ENCODE results near the gene PARVA.

Gene PARVA

DNA sequence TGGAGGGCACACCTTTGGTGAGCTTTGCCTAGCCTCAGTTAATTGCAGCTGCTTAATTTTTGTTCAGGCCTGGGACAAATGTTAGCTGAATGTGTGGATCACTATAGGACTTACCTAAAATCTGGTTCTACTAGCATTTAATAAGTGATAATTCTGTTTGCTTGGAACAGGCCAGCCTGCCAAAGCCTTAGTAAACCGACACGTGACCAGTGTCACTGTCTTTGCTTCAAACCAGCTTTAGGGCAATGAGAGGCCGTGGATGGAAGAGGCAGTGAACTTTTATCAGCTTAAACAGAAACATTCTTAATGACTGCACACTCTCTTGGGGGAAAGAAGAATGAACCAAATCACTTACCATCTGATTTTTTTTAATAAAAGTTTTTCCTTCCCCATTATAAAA is 10.8 kb downstream of the PARVA start:
- no peak overlapping the region for H3K4me3 ChIP-seq (ENCODE audit: low read length)
- TF ChIP-seq CTCF (IDR thresholded peaks at IDR 0.05; ENCODE audit: insufficient read depth, low read depth, low read length, missing control alignments) = no peak
- no peak for DNase-seq (ENCODE audit: low read depth)

GRCh38 chr11:12388939-12389670 is 11.7 kb downstream of the PARVA start:
- H3K4me3 ChIP-seq (ENCODE audit: low read length) = no peak overlapping the region
- TF ChIP-seq CTCF (IDR thresholded peaks at IDR 0.05; ENCODE audit: insufficient read depth, low read depth, low read length, missing control alignments) = no peak
- DNase-seq (ENCODE audit: low read depth) = no peak

DNA sequence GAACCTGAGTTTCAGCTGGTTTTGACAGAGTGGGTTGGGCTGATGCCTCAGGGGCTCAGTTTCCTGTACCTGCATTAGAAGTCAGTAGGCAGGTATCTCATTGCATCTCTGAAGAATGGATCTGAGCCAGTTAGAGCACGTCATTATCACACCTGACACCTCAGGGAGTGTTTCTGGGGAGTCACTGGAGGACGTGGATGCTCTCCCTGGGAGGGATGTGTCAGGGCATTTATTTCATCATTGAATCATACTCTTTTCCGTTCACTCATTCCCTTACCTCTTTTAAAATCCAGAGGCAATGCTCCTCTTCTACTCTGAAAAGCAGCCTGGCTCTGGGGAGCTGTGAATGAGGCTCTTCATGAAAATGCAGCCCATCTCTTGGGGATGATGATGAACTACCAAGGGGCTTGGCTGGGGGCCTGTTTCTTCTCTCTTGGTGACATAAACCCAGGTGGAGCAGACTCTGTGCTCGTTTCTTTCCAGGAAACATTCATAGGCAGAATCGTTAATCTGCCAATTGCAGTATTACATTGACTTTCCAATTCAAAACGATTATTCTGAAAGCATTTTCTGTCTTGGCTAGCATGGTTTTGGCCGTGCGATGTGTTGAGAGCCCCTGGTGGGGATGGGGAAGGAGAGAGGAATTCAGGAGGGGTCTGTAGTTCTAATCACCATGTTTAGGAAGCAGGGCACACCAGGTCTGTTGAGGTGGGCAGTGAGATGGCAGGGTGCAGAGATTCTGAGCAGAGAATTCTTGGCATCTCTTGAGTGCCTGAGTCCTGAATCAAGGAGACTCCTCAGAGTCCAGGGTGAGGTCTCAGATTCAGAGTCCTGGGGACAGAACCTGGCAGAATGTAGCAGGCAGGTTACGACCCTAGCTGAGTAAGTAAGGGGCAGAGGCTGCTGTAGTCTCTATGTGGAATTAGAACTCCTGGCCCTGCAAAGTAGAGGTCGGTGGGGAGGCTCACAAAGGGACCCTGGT is 12.6 kb downstream of the PARVA start:
- no peak for TF ChIP-seq CTCF (IDR thresholded peaks at IDR 0.05; ENCODE audit: insufficient read depth, low read depth, low read length, missing control alignments)
- peak; percentile 99 for DNase-seq (ENCODE audit: low read depth)
- H3K4me3 ChIP-seq (ENCODE audit: low read length) = no peak overlapping the region

GRCh38 chr11:12390687-12391110 is 13.3 kb downstream of the PARVA start:
- no peak overlapping the region for H3K4me3 ChIP-seq (ENCODE audit: low read length)
- no peak for DNase-seq (ENCODE audit: low read depth)
- TF ChIP-seq CTCF (IDR thresholded peaks at IDR 0.05; ENCODE audit: insufficient read depth, low read depth, low read length, missing control alignments) = no peak

GRCh38 chr11:12392672-12393071 is 15.3 kb downstream of the PARVA start:
- H3K4me3 ChIP-seq (ENCODE audit: low read length) = no peak overlapping the region
- no peak for TF ChIP-seq CTCF (IDR thresholded peaks at IDR 0.05; ENCODE audit: insufficient read depth, low read depth, low read length, missing control alignments)
- DNase-seq (ENCODE audit: low read depth) = peak; percentile 93

DNA sequence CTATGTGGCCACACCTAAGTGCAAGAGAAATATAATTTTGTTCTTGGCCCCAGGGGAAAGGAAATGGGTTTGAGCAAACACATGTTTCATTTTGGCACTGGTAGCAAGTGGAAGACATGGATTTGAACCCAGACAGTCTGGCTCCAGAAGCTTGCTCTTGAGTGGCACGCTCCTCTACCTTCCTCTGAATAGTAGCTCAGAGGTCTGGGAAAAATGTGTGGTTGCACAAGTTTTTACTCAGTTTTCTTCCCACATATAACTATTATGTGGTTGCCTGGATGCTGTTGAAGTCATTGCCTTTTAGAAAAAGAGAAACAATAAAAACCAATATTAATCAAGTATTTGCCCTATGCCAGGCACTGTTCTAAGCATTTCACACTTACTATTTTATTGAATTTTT is 16.3 kb downstream of the PARVA start:
- no peak for TF ChIP-seq CTCF (IDR thresholded peaks at IDR 0.05; ENCODE audit: insufficient read depth, low read depth, low read length, missing control alignments)
- DNase-seq (ENCODE audit: low read depth) = no peak
- no peak overlapping the region for H3K4me3 ChIP-seq (ENCODE audit: low read length)
